Liver (tissue), 3 donors: Measurements from ENCODE around the gene SPC24.

Experiments
- RAD21 ChIP-seq, 2 donors: IDR thresholded peaks; 2 replicates each; pipeline ENCODE4 v1.6.1; 2016; ENCODE audit warnings: antibody characterized with exemption in 2 of 2, mild to moderate bottlenecking in 2 of 2
- TF ChIP-seq, protein P1 (sequence below): fragments of 150-350 bp; IDR thresholded peaks from 2 replicates; pipeline ENCODE4 v1.5.1; 2017; ENCODE audit warnings: improper control_type of control experiment, low read depth, low read length; ENCODE audit not compliant: missing input control
- donor health status: healthy.
- donor health status: healthy.

GRCh38 chr19:11137542-11138384 is 17.8 kb downstream of the SPC24 start:
- TF ChIP-seq, protein P1, sequence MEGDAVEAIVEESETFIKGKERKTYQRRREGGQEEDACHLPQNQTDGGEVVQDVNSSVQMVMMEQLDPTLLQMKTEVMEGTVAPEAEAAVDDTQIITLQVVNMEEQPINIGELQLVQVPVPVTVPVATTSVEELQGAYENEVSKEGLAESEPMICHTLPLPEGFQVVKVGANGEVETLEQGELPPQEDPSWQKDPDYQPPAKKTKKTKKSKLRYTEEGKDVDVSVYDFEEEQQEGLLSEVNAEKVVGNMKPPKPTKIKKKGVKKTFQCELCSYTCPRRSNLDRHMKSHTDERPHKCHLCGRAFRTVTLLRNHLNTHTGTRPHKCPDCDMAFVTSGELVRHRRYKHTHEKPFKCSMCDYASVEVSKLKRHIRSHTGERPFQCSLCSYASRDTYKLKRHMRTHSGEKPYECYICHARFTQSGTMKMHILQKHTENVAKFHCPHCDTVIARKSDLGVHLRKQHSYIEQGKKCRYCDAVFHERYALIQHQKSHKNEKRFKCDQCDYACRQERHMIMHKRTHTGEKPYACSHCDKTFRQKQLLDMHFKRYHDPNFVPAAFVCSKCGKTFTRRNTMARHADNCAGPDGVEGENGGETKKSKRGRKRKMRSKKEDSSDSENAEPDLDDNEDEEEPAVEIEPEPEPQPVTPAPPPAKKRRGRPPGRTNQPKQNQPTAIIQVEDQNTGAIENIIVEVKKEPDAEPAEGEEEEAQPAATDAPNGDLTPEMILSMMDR, result peak; percentile 90
- TF ChIP-seq RAD21 (IDR thresholded peaks at IDR 0.05), result peak; percentile 97 to 98
